Measurements from ENCODE around the gene L1CAM. TPM values are rescaled to one million over a fixed set of nuclear protein-coding genes. Genes with fewer than 3 reads are reported as not detected.

L1CAM gene
- total and polyA plus RNA-seq, 4 donors, result 0.19 to 0.83 (median 0.47) TPM

DNA sequence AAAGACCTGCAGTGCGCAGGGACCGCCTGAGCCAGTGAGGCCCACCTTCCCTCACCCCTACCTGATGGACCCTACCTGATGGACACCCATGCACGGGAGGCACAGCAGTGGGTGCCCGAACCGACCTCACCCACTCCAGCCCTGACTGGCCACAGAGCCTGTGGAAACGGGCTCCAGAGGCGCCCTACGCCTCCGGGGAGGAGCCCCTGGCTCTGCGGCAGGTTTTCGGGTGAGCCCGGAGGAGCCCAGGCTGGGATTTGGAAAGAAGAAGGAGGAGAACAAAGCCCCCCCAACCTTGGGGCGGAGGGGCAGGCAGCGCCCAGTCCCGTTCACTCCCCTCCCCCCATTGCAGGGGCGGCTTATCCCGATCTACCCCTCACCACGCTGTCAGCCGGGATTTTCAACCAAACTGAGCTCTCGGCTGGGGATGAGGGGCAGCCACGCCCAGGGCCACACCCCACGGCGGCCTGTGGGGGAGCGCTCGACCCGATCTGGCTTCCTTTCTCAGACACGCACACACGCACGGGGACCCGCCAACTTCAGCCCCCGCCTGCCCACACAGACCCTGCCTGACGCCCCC, 675 bp downstream of the L1CAM start:
- Histone ChIP-seq H3K4me3 (no peak overlapping the region), H3K27ac (ENCODE audit: low read depth in 1 of 2, low read length in 1 of 2) (no peak overlapping the region), H3K9me3 (ENCODE audit: control insufficient read depth in 4 of 4, insufficient read depth in 3 of 4, low read length in 3 of 4) (peaks cover 0 to 7% (median 0%) of the 10 kb centered on the region in 4 donors), H3K36me3 (ENCODE audit: control insufficient read depth in 4 of 4, insufficient read depth in 4 of 4, low read length in 4 of 4) (no peaks in the 10 kb centered on the region), H3K9ac (ENCODE audit: insufficient read depth in 1 of 2, low read length in 2 of 2) (no peak overlapping the region), H3K4me1 (ENCODE audit: control insufficient read depth in 5 of 5, insufficient read depth in 5 of 5, low read length in 5 of 5) (peaks cover 0 to 2% (median 0%) of the 10 kb centered on the region in 5 donors), H3K27me3 (ENCODE audit: control insufficient read depth in 3 of 3, insufficient read depth in 3 of 3, low read length in 2 of 3) (peaks cover 35 to 54% (median 40%) of the 10 kb centered on the region in 3 donors)
- no peak for TF ChIP-seq CTCF (IDR thresholded peaks at IDR 0.05; ENCODE audit: control extremely low read depth, extremely low read depth)
- DNase-seq (no peak), ATAC-seq (ENCODE audit: insufficient read depth, low FRiP score) (no peak)
- 12 to 27% methylated on average over 14 to 32 of the region's 32 CpGs for WGBS, 2 donors

DNA sequence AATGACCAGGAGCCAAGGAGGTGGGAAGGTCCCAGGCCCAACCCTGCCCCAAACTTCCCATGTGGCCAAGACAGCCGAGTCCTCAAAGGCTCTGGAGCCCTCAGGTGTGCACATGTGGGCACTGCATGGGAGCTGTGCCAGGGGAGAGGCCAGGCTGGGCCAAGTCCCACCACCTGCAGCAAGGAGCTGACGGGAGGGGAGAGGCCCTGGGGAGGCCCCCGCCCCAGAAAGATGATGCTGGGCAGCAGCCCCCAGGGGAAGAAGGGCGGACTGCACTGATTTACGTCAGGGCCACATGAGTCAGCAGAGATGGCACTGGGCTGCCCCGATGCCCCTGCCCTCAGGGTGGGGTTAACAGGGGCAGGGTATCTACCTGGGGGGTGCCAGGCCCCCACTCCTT, 1.4 kb downstream of the L1CAM start:
- TF ChIP-seq CTCF (IDR thresholded peaks at IDR 0.05; ENCODE audit: control extremely low read depth, extremely low read depth), result no peak
- ATAC-seq (ENCODE audit: insufficient read depth, low FRiP score) (no peak), DNase-seq (no peak)
- H3K27ac ChIP-seq (ENCODE audit: low read depth in 1 of 2, low read length in 1 of 2), result no peak overlapping the region
- H3K9me3 ChIP-seq (ENCODE audit: control insufficient read depth in 4 of 4, insufficient read depth in 3 of 4, low read length in 3 of 4), result peaks cover 0 to 7% (median 0%) of the 10 kb centered on the region in 4 donors
- no peak overlapping the region for H3K4me3 ChIP-seq
- WGBS, 2 donors, result 64 to 100% methylated on average over 1 to 6 of the region's 6 CpGs
- H3K27me3 ChIP-seq (ENCODE audit: control insufficient read depth in 3 of 3, insufficient read depth in 3 of 3, low read length in 2 of 3), result peaks cover 37 to 56% (median 40%) of the 10 kb centered on the region in 3 donors
- no peak overlapping the region for H3K9ac ChIP-seq (ENCODE audit: insufficient read depth in 1 of 2, low read length in 2 of 2)
- H3K36me3 ChIP-seq (ENCODE audit: control insufficient read depth in 4 of 4, insufficient read depth in 4 of 4, low read length in 4 of 4), result no peaks in the 10 kb centered on the region
- peaks cover 0 to 2% (median 0%) of the 10 kb centered on the region in 5 donors for H3K4me1 ChIP-seq (ENCODE audit: control insufficient read depth in 5 of 5, insufficient read depth in 5 of 5, low read length in 5 of 5)

DNA sequence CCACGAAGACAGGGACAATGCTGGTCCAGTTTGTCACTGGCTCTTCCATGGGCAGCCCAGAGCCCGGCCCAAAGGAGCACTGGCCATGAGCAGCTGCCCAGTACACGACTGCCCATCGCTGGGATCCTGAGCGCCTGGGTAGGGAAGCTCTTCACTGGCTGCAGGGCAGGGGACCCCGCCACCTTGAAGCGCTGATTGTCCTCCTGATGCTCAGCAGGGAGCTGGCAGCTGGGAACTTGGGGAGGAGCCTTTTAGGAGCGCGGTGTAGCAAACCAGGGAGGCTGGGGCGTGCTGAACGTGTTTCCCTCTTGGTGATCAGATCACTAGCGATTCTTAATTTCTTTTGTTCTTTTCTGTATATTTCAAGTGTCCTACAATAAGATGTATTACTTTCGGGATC, 1.8 kb downstream of the L1CAM start:
- Histone ChIP-seq H3K4me3 (no peak overlapping the region), H3K9ac (ENCODE audit: insufficient read depth in 1 of 2, low read length in 2 of 2) (no peak overlapping the region), H3K36me3 (ENCODE audit: control insufficient read depth in 4 of 4, insufficient read depth in 4 of 4, low read length in 4 of 4) (no peaks in the 10 kb centered on the region), H3K27ac (ENCODE audit: low read depth in 1 of 2, low read length in 1 of 2) (no peak overlapping the region), H3K9me3 (ENCODE audit: control insufficient read depth in 4 of 4, insufficient read depth in 3 of 4, low read length in 3 of 4) (peaks cover 0 to 6% (median 0%) of the 10 kb centered on the region in 4 donors), H3K4me1 (ENCODE audit: control insufficient read depth in 5 of 5, insufficient read depth in 5 of 5, low read length in 5 of 5) (peaks cover 0 to 2% (median under 1%) of the 10 kb centered on the region in 5 donors), H3K27me3 (ENCODE audit: control insufficient read depth in 3 of 3, insufficient read depth in 3 of 3, low read length in 2 of 3) (peaks cover 36 to 56% (median 40%) of the 10 kb centered on the region in 3 donors)
- DNase-seq (no peak), ATAC-seq (ENCODE audit: insufficient read depth, low FRiP score) (no peak)
- 53 to 63% methylated on average over 12 to 13 of the region's 13 CpGs for WGBS, 2 donors
- TF ChIP-seq CTCF (IDR thresholded peaks at IDR 0.05; ENCODE audit: control extremely low read depth, extremely low read depth), result no peak
